T-helper 1 cell treated with Interleukin-12 subunit alpha and Interleukin-12 subunit beta and Interleukin-4 antibody, amounts not matched to agents 30 μg/mL and 1 μg/mL, for 36 hours (primary cell): ENCODE measurements around the gene CLDN24.
A peak's percentile ranks its signal among the peaks of the same experiment; 100 is the strongest.

ENCODE experiments used
- H3K27ac Mint-ChIP-seq: one replicate; pipeline ENCODE4 v1.8.0; 2021; ENCODE audit warnings: mild to moderate bottlenecking, mixed read lengths
- H3K27me3 Mint-ChIP-seq: one replicate; pipeline ENCODE4 v1.8.0; 2021; ENCODE audit warnings: low read depth, mixed read lengths
- H3K36me3 Mint-ChIP-seq: one replicate; pipeline ENCODE4 v1.8.0; 2021; ENCODE audit warnings: low read depth, mixed read lengths
- H3K4me1 Mint-ChIP-seq: one replicate; pipeline ENCODE4 v1.8.0; 2021; ENCODE audit warnings: low read depth, mixed read lengths
- H3K4me3 Mint-ChIP-seq: one replicate; pipeline ENCODE4 v1.8.0; 2021; ENCODE audit warnings: mild to moderate bottlenecking, moderate library complexity, mixed read lengths
- H3K9me3 Mint-ChIP-seq: one replicate; pipeline ENCODE4 v1.8.0; 2021; ENCODE audit warnings: mixed read lengths

Gene CLDN24

DNA sequence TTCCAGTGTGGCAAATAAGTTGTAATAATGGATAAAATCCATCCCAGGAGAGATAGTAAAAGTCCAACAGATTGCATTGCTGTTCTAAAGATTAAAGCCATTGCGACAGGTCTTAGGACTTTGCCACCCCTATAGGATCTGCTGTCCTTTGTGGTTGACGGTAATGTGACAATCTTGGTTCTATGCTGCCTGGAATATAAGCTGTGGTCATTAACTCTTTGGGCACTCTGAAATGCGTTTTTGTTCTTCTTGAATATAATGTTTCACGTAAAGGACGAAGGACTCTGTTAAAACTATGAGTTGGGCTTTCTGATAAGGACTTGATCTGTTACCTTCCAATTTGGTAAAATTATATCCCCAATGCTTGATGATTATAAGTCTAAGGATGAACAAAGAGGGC lies at the start of gene CLDN24:
TSS of gene CLDN24 (minus strand) at position 101 of the 400 bp plus-strand sequence. CDS start at position 101, 0 bp downstream.
- peak within 1 kb of the TSS; percentile 29 for H3K27ac Mint-ChIP-seq
- no peaks in the 10 kb centered on the region for H3K9me3 Mint-ChIP-seq
- no peaks in the 10 kb centered on the region for H3K36me3 Mint-ChIP-seq
- peaks cover 4% of the 10 kb centered on the region for H3K27me3 Mint-ChIP-seq
- peaks cover 10% of the 10 kb centered on the region for H3K4me1 Mint-ChIP-seq
- H3K4me3 Mint-ChIP-seq: no peak within 1 kb of the TSS

DNA sequence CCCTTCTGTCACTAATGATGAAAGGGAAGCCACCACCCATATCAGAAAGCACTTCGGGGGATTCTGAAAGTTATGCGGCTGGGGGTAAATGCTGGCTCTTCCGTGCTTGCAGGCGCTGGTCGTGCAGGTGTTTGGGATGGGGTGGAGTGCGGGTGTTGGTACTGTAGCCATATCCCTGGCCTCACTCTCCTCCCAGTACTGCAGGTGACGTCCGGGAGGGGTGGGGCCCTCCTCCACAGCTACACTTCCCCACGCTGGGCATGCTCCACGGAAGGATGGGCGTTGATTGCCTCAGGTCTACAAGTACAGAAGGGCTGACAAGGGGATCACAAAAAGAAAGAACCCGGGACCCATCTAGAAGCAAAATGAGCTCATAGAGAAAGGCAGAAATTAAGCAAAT lies 48.6 kb upstream of the CLDN24 start:
- no peaks in the 10 kb centered on the region for H3K4me1 Mint-ChIP-seq
- H3K9me3 Mint-ChIP-seq: peaks cover 3% of the 10 kb centered on the region
- H3K4me3 Mint-ChIP-seq: no peak overlapping the region
- H3K36me3 Mint-ChIP-seq: no peaks in the 10 kb centered on the region
- peaks cover 3% of the 10 kb centered on the region for H3K27me3 Mint-ChIP-seq
- H3K27ac Mint-ChIP-seq: no peak overlapping the region

DNA sequence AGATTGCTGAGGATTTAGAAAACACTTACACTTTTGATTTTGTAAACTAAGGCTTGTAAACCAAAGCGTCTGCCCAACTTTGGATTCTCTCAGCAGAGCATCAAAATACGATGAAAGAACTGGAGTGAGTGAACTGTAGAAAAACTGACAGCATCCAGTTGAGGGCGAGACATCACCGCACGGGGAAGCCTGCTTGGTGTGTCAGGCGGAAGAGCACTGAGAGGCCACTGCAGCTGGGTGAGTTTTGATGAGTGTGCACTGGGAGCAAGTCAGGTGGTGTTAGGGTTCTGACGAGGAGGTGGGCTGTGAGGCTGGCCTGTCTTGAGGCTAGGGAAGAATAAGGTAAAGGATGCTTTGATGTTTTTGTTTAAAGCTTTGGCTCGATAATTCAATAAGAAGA lies 46.8 kb upstream of the CLDN24 start:
- no peaks in the 10 kb centered on the region for H3K4me1 Mint-ChIP-seq
- H3K4me3 Mint-ChIP-seq: no peak overlapping the region
- no peak overlapping the region for H3K27ac Mint-ChIP-seq
- peaks cover 3% of the 10 kb centered on the region for H3K9me3 Mint-ChIP-seq
- H3K27me3 Mint-ChIP-seq: peaks cover 3% of the 10 kb centered on the region
- H3K36me3 Mint-ChIP-seq: no peaks in the 10 kb centered on the region

DNA sequence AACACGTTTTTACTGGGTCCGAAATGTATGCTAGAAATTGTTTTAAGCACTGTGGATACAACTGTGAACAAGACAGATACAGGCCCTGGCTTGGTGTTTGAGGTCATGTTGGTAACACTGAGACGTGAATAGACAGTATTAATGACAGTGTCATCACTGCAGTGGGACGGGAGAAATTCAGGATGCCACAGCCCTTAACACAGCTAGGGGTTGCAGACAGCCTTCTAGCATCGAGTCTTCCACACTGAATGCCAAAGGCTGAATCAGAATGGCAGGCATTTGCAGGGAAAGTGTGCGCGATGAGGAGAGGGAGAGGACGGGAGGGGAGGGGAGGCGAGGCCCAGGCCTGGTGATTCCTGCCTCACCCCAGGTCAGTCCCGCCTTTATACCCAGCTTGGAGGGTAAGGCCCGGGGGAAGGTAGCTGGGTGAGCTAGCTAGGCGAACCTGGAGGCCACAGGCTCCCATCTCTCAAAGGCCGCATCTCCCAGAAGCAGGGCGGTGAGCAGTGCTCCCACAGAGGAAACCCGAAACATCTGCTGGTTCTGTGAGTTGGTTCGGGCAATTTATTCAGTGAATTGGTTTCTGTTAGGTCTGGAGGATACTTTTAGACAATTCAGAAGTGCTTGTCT lies 44.1 kb upstream of the CLDN24 start:
- Mint-ChIP-seq H3K27ac (no peak overlapping the region), H3K9me3 (no peaks in the 10 kb centered on the region), H3K4me1 (no peaks in the 10 kb centered on the region), H3K4me3 (no peak overlapping the region), H3K27me3 (no peaks in the 10 kb centered on the region), H3K36me3 (no peaks in the 10 kb centered on the region)

DNA sequence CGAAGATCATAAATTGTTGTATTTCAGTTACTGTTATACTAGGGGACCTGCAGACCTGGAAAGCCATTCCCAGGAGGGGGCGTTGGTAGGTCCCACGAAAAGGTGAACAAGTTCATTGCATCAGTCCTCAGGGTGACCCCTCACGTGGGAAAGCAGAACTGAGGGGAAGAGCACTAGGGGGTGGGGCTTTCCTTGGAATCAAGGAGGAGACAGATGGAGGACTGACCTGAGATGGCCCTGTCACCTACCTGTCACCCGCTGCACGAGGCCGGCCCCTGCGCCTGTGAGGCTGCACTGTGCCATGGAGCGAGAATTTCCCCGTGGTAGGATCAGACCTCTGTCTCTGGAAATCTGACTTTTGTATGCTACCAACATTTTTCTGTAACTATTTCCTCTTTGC lies 41.8 kb upstream of the CLDN24 start:
- Mint-ChIP-seq H3K36me3 (no peaks in the 10 kb centered on the region), H3K4me3 (no peak overlapping the region), H3K27ac (no peak overlapping the region), H3K27me3 (no peaks in the 10 kb centered on the region), H3K4me1 (no peaks in the 10 kb centered on the region), H3K9me3 (no peaks in the 10 kb centered on the region)

DNA sequence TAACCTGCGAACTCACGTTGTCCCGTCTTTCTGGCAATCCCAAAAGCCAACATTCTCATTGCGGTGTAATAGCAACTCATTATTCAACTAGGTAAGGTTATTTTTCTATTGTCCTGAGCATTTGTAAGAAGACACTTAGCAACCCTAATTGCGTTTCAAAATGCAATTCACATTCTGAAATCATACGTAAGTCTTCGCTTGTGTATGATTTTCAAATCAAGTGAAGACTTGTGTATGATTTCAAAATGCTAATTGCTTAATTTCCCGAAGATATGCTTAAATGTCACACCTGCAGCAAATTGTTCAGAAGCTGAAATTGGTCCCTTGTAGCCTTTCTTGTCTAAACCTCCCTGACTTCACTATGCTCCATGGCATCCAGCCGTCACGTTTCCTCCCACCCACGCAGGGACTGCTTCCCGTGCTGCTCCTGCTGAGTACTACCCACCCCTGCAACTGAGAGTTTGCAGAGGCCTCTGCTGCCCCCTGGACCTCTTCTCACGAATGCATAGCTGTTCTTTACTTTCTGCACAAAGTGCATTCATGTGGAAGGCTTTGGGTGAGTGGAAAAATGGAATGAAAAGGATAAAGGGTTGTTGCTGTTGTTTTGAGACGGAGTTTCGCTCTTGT lies 40.8 kb upstream of the CLDN24 start:
- Mint-ChIP-seq H3K36me3 (no peaks in the 10 kb centered on the region), H3K4me1 (no peaks in the 10 kb centered on the region), H3K27me3 (no peaks in the 10 kb centered on the region), H3K4me3 (no peak overlapping the region), H3K27ac (no peak overlapping the region), H3K9me3 (no peaks in the 10 kb centered on the region)

DNA sequence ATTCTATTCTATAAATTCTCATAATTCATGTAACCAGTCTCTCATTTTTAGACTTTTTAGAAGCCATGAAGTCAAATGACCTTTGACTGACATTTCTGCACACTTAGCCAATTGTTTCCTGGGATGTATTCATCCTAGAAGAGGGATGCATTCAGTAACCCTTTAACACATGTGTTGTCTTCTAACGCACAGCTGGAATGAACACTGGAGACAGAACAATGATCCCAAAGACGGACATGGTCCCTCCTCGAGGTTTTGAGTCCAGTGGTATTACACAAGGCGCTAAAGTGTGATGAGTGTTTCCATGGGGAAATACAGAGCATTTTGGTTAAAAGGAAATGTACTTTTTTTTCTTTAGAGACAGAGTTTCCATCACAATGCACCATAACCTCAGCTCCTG lies 39.8 kb upstream of the CLDN24 start:
- H3K36me3 Mint-ChIP-seq: no peaks in the 10 kb centered on the region

DNA sequence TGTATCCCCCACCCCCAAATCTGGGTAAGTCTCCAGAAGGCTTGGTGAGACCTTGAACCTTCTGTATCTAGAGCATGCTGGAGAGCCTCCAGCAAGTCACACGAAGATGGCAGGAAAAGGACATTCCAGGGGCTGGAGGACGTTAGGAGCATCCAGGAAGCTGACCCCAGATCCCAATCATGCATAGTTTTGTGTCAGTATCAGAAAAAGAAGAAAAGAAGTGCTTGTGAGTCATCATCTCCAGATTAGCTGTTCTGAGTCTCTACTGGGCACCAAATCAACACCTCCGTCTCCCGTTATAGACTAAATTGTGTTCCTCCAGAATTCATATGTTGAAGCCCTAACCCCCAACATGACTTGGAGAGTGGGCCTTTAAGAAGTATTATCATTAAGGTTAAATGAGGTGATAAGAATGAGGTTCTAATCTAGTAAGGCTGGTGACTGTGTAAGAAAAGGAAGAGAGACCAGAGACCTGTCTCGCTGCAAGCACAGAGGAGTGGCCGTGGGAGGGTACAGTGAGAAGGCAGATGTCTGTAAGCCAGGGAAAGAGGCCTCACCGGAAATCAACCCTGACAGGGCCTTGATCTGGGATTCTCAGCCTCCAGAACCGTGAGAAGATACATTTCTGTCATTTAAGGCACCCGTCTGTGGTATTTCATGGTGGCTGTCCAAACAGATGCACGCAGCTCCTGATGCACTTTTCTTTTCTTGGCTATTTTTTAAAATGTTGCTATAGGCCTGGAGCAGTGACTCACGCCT lies 38.1 kb upstream of the CLDN24 start:
- no peak overlapping the region for H3K27ac Mint-ChIP-seq
- H3K4me1 Mint-ChIP-seq: no peaks in the 10 kb centered on the region
- no peaks in the 10 kb centered on the region for H3K36me3 Mint-ChIP-seq
- H3K27me3 Mint-ChIP-seq: no peaks in the 10 kb centered on the region
- H3K9me3 Mint-ChIP-seq: no peaks in the 10 kb centered on the region
- no peak overlapping the region for H3K4me3 Mint-ChIP-seq

More for the DNA sequence above, 39.8 kb upstream of the CLDN24 start:
- no peaks in the 10 kb centered on the region for H3K9me3 Mint-ChIP-seq
- no peaks in the 10 kb centered on the region for H3K27me3 Mint-ChIP-seq
- no peak overlapping the region for H3K4me3 Mint-ChIP-seq
- H3K4me1 Mint-ChIP-seq: no peaks in the 10 kb centered on the region
- no peak overlapping the region for H3K27ac Mint-ChIP-seq

DNA sequence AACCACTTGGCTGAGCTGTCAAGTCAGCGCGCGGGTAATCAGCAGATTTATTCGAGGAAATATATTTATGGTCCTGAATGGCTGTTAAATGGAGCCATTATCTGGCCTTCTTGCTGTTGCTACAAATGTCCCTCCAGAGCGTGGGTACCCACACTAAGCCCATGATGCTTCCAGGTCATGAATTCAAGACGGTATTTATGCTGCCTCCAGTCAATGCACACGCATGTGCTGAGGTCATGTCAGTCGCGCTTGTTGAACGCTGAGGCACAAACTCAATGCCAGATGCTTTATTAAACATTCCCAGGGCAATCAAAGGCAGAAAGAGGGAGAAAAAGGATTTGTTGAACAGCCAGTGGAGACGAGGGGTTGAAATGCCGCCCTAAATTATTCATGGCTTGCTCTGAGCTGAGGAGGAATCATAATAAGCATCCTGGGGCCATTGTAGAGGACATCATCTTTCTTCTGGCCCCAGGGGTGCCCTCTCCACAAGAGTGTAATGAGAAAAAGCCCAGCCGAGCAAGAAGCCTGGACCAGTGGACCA lies 36.1 kb upstream of the CLDN24 start:
- no peak overlapping the region for H3K27ac Mint-ChIP-seq
- no peaks in the 10 kb centered on the region for H3K9me3 Mint-ChIP-seq
- H3K36me3 Mint-ChIP-seq: no peaks in the 10 kb centered on the region
- H3K4me1 Mint-ChIP-seq: no peaks in the 10 kb centered on the region
- no peaks in the 10 kb centered on the region for H3K27me3 Mint-ChIP-seq
- H3K4me3 Mint-ChIP-seq: no peak overlapping the region

DNA sequence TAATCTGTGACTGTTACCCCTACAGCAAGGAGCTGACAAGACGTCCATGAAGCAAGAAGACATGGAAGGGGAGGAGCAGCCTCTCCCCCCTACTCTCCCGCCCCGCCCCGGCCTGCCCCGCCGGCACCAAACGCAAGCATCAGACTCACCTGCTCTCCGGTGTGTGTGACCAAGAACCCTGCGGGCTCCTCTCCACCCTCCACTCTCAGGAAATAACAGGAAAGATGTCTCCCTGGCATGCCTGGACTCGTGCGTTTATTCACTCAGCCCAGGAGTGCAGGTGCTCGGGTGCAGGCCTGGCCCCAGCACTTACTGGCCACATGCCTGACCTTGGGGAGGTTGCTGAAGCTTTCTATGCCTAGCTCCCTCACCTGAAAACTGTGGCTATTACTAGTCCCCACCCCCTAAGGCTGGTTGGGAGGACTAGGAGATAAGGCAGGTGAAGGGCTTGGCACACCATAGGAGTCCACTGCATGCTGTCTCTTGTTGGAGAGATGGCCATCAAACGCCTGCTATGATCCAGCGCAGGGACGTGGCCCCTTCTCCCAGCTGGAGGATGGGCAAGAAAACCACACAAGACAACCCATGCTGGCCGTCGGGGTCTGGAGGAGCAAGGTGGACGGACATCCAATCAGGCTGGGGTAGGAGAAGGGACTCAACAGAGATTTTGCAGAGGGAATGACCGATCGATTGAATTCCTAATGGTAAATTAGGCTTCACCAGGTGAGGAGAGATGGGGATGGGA lies 34.9 kb upstream of the CLDN24 start:
- H3K36me3 Mint-ChIP-seq: no peaks in the 10 kb centered on the region
- no peak overlapping the region for H3K4me3 Mint-ChIP-seq
- no peak overlapping the region for H3K27ac Mint-ChIP-seq
- H3K27me3 Mint-ChIP-seq: no peaks in the 10 kb centered on the region
- no peaks in the 10 kb centered on the region for H3K9me3 Mint-ChIP-seq
- no peaks in the 10 kb centered on the region for H3K4me1 Mint-ChIP-seq

DNA sequence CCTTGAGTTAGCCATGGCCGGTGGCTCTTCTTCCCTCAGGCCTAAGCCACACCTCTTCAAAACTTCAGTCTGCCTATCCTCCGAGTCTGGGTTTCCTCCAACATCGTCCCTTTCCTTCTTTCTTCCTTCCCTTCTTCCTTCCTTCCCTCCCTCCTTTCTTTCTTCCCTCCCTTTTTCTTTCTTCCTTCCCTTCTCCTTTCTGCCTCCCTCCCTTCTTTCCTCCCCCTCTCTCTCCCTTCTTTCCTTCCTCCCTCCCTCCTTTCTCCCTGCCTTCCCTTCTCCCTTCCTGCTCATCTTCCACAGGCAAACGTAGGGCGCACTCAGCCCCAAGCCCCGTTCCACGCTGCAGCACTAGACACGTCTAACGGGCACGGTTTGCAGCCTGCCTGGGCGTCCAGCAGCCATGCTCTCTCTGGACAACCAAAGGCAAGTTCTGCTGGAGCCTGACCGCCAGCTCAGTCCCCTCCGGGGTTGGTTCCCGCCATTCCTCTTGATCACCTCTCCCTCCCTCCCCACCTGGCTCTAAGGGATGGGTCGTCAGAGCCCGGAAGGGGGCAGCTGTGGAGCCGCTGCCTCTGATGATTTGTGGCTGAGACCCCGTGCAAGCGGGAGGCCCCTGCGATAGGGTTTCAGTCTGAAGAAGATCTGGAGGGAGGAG lies 34.1 kb upstream of the CLDN24 start:
- Mint-ChIP-seq H3K4me1 (no peaks in the 10 kb centered on the region), H3K36me3 (no peaks in the 10 kb centered on the region), H3K27ac (no peak overlapping the region), H3K27me3 (no peaks in the 10 kb centered on the region), H3K4me3 (no peak overlapping the region), H3K9me3 (no peaks in the 10 kb centered on the region)

DNA sequence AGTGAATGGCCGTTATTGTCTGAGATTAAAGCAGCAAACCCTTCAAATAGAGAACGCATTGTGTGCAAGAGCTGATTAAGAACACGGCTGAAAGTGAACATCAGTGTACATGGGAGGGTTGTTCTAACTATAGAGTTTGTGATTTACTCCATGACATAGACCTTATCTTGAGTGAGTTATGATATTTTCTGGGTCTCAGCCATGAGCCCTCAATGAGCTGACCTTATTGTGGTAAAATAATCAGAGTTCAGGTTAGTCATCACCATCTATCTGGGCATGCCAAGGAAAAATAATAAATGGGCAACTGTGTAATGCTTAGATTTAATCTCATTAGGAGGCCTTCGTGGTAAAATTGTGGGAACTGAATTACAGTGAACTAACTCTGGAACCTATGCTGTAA lies 33.2 kb upstream of the CLDN24 start:
- Mint-ChIP-seq H3K9me3 (peaks cover 3% of the 10 kb centered on the region), H3K27me3 (no peaks in the 10 kb centered on the region), H3K27ac (no peak overlapping the region), H3K36me3 (no peaks in the 10 kb centered on the region), H3K4me3 (no peak overlapping the region), H3K4me1 (peaks cover 2% of the 10 kb centered on the region)

DNA sequence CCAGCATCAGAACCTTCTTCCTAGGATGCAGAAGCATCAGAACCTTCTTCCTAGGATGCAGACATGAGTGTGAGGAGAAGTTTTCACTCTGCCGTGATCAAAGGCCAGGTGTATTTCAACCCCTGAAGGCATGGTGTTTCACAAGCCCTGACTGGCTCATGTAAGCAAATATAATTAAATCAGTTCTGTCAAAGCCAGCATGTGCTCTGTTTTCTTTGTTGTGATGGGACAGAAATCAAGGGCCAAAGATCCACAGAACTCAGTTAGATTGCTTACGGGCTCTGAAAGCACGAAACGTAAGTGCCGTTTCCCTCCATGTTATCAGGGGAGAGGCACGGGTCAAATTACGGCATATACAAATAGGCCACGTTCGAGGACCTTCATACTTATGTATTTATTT lies 32.0 kb upstream of the CLDN24 start:
- peaks cover 3% of the 10 kb centered on the region for H3K4me1 Mint-ChIP-seq
- no peak overlapping the region for H3K4me3 Mint-ChIP-seq
- no peaks in the 10 kb centered on the region for H3K36me3 Mint-ChIP-seq
- H3K27ac Mint-ChIP-seq: no peak overlapping the region
- peaks cover 4% of the 10 kb centered on the region for H3K9me3 Mint-ChIP-seq
- H3K27me3 Mint-ChIP-seq: no peaks in the 10 kb centered on the region

DNA sequence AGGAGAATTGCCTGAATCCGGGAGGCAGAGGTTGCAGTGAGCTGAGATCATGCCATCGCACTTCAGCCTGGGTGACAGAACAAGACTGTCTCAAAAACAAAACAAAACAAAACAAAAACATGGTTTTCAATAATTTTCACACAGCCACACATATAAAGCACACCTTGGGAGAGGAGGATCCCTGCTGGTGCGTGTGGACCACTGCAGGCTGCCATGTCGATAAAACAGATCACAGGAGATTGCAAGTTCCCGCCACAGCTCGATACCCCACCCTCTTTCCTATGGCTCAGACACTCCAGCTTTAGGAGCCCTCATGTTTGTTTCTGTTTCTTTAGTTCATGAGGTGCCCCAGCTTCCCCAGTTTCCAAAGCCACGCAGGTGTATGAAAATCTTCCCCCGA lies 31.3 kb upstream of the CLDN24 start:
- peaks cover 4% of the 10 kb centered on the region for H3K9me3 Mint-ChIP-seq
- H3K4me1 Mint-ChIP-seq: peaks cover 3% of the 10 kb centered on the region
- no peaks in the 10 kb centered on the region for H3K27me3 Mint-ChIP-seq
- H3K4me3 Mint-ChIP-seq: no peak overlapping the region
- no peak overlapping the region for H3K27ac Mint-ChIP-seq
- H3K36me3 Mint-ChIP-seq: no peaks in the 10 kb centered on the region
